SK-N-SH treated with all-trans-retinoic acid at 6 μM for 48 hours (cell line): Measurements from ENCODE around the gene SUCO.

Experiments
- ATAC-seq: fragments of 200-7000 bp; cut with Tn5 transposase; 3 replicates; pipeline ENCODE4 v1.9.1; 2020; ENCODE audit warnings: mild to moderate bottlenecking, moderate library complexity
- ARNTL ChIP-seq: fragments of 450-650 bp; formaldehyde crosslinking; IDR thresholded peaks from 2 replicates; pipeline ENCODE4 v1.5.0; 2020; ENCODE audit warnings: low read depth, mild to moderate bottlenecking, moderate library complexity, borderline replicate concordance
- BACH2 ChIP-seq: fragments of 250-450 bp; sonication (Bioruptor Pico); IDR thresholded peaks from 2 replicates; pipeline ENCODE4 v1.9.0; 2021; ENCODE audit warnings: mild to moderate bottlenecking, borderline replicate concordance
- CSDC2 ChIP-seq: fragments of 250-450 bp; sonication (Bioruptor Pico); IDR thresholded peaks from 2 replicates; pipeline ENCODE4 v1.5.0; 2020; ENCODE audit warnings: mild to moderate bottlenecking, moderate library complexity
- CSRNP3 ChIP-seq: fragments of 250-450 bp; sonication (Bioruptor Pico); IDR thresholded peaks from 2 replicates; pipeline ENCODE4 v1.5.1; 2021; ENCODE audit warnings: mild to moderate bottlenecking, moderate library complexity
- ESRRG ChIP-seq: fragments of 250-450 bp; sonication (Bioruptor Pico); IDR thresholded peaks from 2 replicates; pipeline ENCODE4 v1.6.1; 2021; ENCODE audit warnings: mild to moderate bottlenecking
- GLIS3 ChIP-seq: fragments of 250-450 bp; sonication (Bioruptor Pico); IDR thresholded peaks from 2 replicates; pipeline ENCODE4 v1.5.0; 2020; ENCODE audit warnings: mild to moderate bottlenecking, moderate library complexity
- ISL1 ChIP-seq: fragments of 250-450 bp; sonication (Bioruptor Pico); IDR thresholded peaks from 2 replicates; pipeline ENCODE4 v2.1.2; 2022; ENCODE audit warnings: mild to moderate bottlenecking, moderate library complexity
- OSR1 ChIP-seq: fragments of 250-450 bp; sonication (Bioruptor Pico); IDR thresholded peaks from 2 replicates; pipeline ENCODE4 v1.8.0; 2022; ENCODE audit warnings: moderate library complexity, mild to moderate bottlenecking, inconsistent platforms
- PATZ1 ChIP-seq: fragments of 250-450 bp; sonication (Bioruptor Pico); IDR thresholded peaks from 2 replicates; pipeline ENCODE4 v1.8.0; 2020; ENCODE audit warnings: mild to moderate bottlenecking, moderate library complexity, borderline replicate concordance
- POU6F1 ChIP-seq: fragments of 250-450 bp; sonication (Bioruptor Pico); IDR thresholded peaks from 2 replicates; pipeline ENCODE4 v1.8.0; 2021; ENCODE audit warnings: low read depth, mild to moderate bottlenecking, moderate library complexity, borderline replicate concordance
- PPARA ChIP-seq: fragments of 250-450 bp; sonication (Bioruptor Pico); IDR thresholded peaks from 2 replicates; pipeline ENCODE4 v1.5.0; 2020; ENCODE audit warnings: mild to moderate bottlenecking, borderline replicate concordance
- RARB ChIP-seq: fragments of 250-450 bp; sonication (Bioruptor Pico); IDR thresholded peaks from 2 replicates; pipeline ENCODE4 v1.8.0; 2021; ENCODE audit warnings: mild to moderate bottlenecking, moderate library complexity
- SNAI2 ChIP-seq: fragments of 250-450 bp; sonication (Bioruptor Pico); IDR thresholded peaks from 2 replicates; pipeline ENCODE4 v1.5.0; 2020; ENCODE audit warnings: mild to moderate bottlenecking, moderate library complexity
- TCF4 ChIP-seq: fragments of 250-450 bp; sonication (Bioruptor Pico); IDR thresholded peaks from 2 replicates; pipeline ENCODE4 v1.8.0; 2021; ENCODE audit warnings: mild to moderate bottlenecking, moderate library complexity, borderline replicate concordance
- TOX ChIP-seq: fragments of 250-450 bp; sonication (Bioruptor Pico); IDR thresholded peaks from 2 replicates; pipeline ENCODE4 v1.8.0; 2021; ENCODE audit warnings: mild to moderate bottlenecking, moderate library complexity, borderline replicate concordance
- TSHZ2 ChIP-seq: fragments of 250-450 bp; sonication (Bioruptor Pico); IDR thresholded peaks from 2 replicates; pipeline ENCODE4 v1.5.0; 2020; ENCODE audit warnings: mild to moderate bottlenecking, moderate library complexity
- ZC3H10 ChIP-seq: fragments of 250-450 bp; sonication (Bioruptor Pico); IDR thresholded peaks from 2 replicates; pipeline ENCODE4 v1.5.1; 2021; ENCODE audit warnings: mild to moderate bottlenecking, moderate library complexity
- ZNF565 ChIP-seq: fragments of 450-650 bp; formaldehyde crosslinking; conservative IDR thresholded peaks from 2 replicates; pipeline ENCODE4 v1.5.0; 2020; ENCODE audit warnings: low read depth, mild to moderate bottlenecking, moderate library complexity
- ZNF70 ChIP-seq: fragments of 450-650 bp; formaldehyde crosslinking; IDR thresholded peaks from 2 replicates; pipeline ENCODE4 v1.5.0; 2020; ENCODE audit warnings: mild to moderate bottlenecking, moderate library complexity
- ZNF8 ChIP-seq: fragments of 450-650 bp; formaldehyde crosslinking; IDR thresholded peaks from 2 replicates; pipeline ENCODE4 v1.5.0; 2020; ENCODE audit warnings: mild to moderate bottlenecking, moderate library complexity

SUCO gene

GRCh38 chr1:172629170-172629569 lies 96.2 kb downstream of the SUCO start:
- TF ChIP-seq ZNF70 (CRISPR knock-in tag) = no peak
- TF ChIP-seq ZC3H10 (CRISPR knock-in tag) = no peak
- no peak for TF ChIP-seq ZNF8 (CRISPR knock-in tag)
- TF ChIP-seq GLIS3 (CRISPR knock-in tag) = no peak
- no peak for TF ChIP-seq SNAI2 (CRISPR knock-in tag)
- TF ChIP-seq ISL1 (CRISPR knock-in tag) = no peak
- no peak for TF ChIP-seq CSDC2
- TF ChIP-seq OSR1 = no peak
- TF ChIP-seq TSHZ2 = no peak
- TF ChIP-seq, all 23 proteins: peak for 0
- ATAC-seq = no peak

- TF ChIP-seq PPARA (CRISPR knock-in tag) (no peak), ZNF8 (CRISPR knock-in tag) (no peak), ARNTL (no peak), TCF4 (CRISPR knock-in tag) (no peak), GLIS3 (CRISPR knock-in tag) (no peak), ZC3H10 (CRISPR knock-in tag) (no peak), BACH2 (CRISPR knock-in tag) (no peak)
- no peak for ATAC-seq
Observed at GRCh38 chr1:172629638-172630037, 96.7 kb downstream of the SUCO start.

GRCh38 chr1:172630056-172630818 lies 97.3 kb downstream of the SUCO start:
- TF ChIP-seq RARB (no peak), TSHZ2 (no peak), POU6F1 (no peak), ZNF8 (CRISPR knock-in tag) (no peak), ZNF565 (CRISPR knock-in tag) (no peak), SNAI2 (CRISPR knock-in tag) (no peak), CSRNP3 (CRISPR knock-in tag) (no peak), ZC3H10 (CRISPR knock-in tag) (no peak), OSR1 (no peak), TCF4 (CRISPR knock-in tag) (no peak), GLIS3 (CRISPR knock-in tag) (no peak), BACH2 (CRISPR knock-in tag) (no peak)
- no peak for ATAC-seq

- no peak for ATAC-seq
- TF ChIP-seq SNAI2 (CRISPR knock-in tag) (no peak), PATZ1 (no peak), ZNF565 (CRISPR knock-in tag) (no peak), ZC3H10 (CRISPR knock-in tag) (no peak), ESRRG (CRISPR knock-in tag) (no peak), POU6F1 (no peak), CSRNP3 (CRISPR knock-in tag) (no peak), TOX (no peak), RARB (no peak), ZNF70 (CRISPR knock-in tag) (no peak), BACH2 (CRISPR knock-in tag) (no peak)
Observed at GRCh38 chr1:172630868-172631267, 97.9 kb downstream of the SUCO start.
